DND-41 (cell line): ENCODE results near the gene IL36B.

Source experiments
- ATAC-seq: fragments of 200-7000 bp; cut with Tn5 transposase; 3 replicates; pipeline ENCODE4 v1.9.1; 2021; ENCODE audit warnings: low read depth; ENCODE audit not compliant: insufficient read depth
- DNase-seq: peaks from one replicate; pipeline ENCODE4 v3.0.0-alpha.2; 2020
- H2AFZ ChIP-seq: 2 replicates; pipeline ENCODE4 v1.6.0; 2012; ENCODE audit warnings: low read depth, low read length
- H3K27ac ChIP-seq: 2 replicates; pipeline ENCODE4 v1.5.1; 2012; ENCODE audit warnings: low read length, inconsistent platforms
- H3K27me3 ChIP-seq: fragments of 200-600 bp; sonication (generic); 2 replicates; pipeline ENCODE4 v1.6.0; 2012; ENCODE audit warnings: low read length, mild to moderate bottlenecking, inconsistent platforms; ENCODE audit not compliant: insufficient read depth, poor library complexity
- H3K36me3 ChIP-seq: 2 replicates; pipeline ENCODE4 v1.5.1; 2012; ENCODE audit warnings: low read length, inconsistent platforms; ENCODE audit not compliant: insufficient read depth
- H3K4me1 ChIP-seq: 2 replicates; pipeline ENCODE4 v1.5.1; 2012; ENCODE audit warnings: mild to moderate bottlenecking, low read length; ENCODE audit not compliant: insufficient read depth
- H3K4me2 ChIP-seq: 2 replicates; pipeline ENCODE4 v1.6.0; 2012; ENCODE audit warnings: mild to moderate bottlenecking, moderate library complexity, low read length, inconsistent platforms; ENCODE audit not compliant: insufficient read depth
- H3K4me3 ChIP-seq, 2 experiments: fragments of 200-600 bp in 1 of 2; shearing (Covaris generic) in 1 of 2; 2 replicates each; pipeline ENCODE4 v1.5.1; 2012 to 2016; ENCODE audit warnings: inconsistent platforms in 2 of 2, low read length in 2 of 2, mild to moderate bottlenecking in 2 of 2, low read depth in 1 of 2, moderate library complexity in 1 of 2
- H3K79me2 ChIP-seq: 2 replicates; pipeline ENCODE4 v1.6.0; 2012; ENCODE audit warnings: low read length, inconsistent platforms; ENCODE audit not compliant: insufficient read depth
- H3K9ac ChIP-seq: 2 replicates; pipeline ENCODE4 v1.6.0; 2012; ENCODE audit warnings: low read depth, mild to moderate bottlenecking, inconsistent platforms, low read length, moderate library complexity
- H3K9me3 ChIP-seq: 2 replicates; pipeline ENCODE4 v1.5.1; 2012; ENCODE audit warnings: low read length, moderate library complexity, mild to moderate bottlenecking, inconsistent platforms; ENCODE audit not compliant: insufficient read depth, severe bottlenecking
- H4K20me1 ChIP-seq: 2 replicates; pipeline ENCODE4 v1.6.0; 2012; ENCODE audit warnings: low read length; ENCODE audit not compliant: insufficient read depth
- CTCF ChIP-seq: IDR thresholded peaks from 2 replicates; pipeline ENCODE4 v1.5.1; 2012; ENCODE audit warnings: borderline replicate concordance, low read length, moderate library complexity, mild to moderate bottlenecking; ENCODE audit not compliant: poor library complexity, severe bottlenecking; ENCODE audit errors: extremely low read depth
- EZH2 ChIP-seq: IDR thresholded peaks from 3 replicates; pipeline ENCODE4 v1.6.1; 2012; ENCODE audit warnings: borderline replicate concordance, low read depth, mild to moderate bottlenecking, moderate library complexity, low read length, inconsistent platforms; ENCODE audit not compliant: severe bottlenecking

IL36B gene

GRCh38 chr2:112980537-112980936 is 72.1 kb downstream of the IL36B start:
- no peak overlapping the region for H3K4me3 ChIP-seq
- no peak overlapping the region for H3K9ac ChIP-seq
- no peaks in the 10 kb centered on the region for H3K4me1 ChIP-seq
- no peak for TF ChIP-seq EZH2
- no peak for TF ChIP-seq CTCF
- H3K9me3 ChIP-seq: no peaks in the 10 kb centered on the region
- no peaks in the 10 kb centered on the region for H3K36me3 ChIP-seq
- no peak overlapping the region for H3K4me2 ChIP-seq
- no peaks in the 10 kb centered on the region for H4K20me1 ChIP-seq
- ATAC-seq (no peak), DNase-seq (no peak)
- H3K79me2 ChIP-seq: no peaks in the 10 kb centered on the region
- peaks cover 17% of the 10 kb centered on the region for H3K27me3 ChIP-seq
- H2AFZ ChIP-seq: no peak overlapping the region
- no peak overlapping the region for H3K27ac ChIP-seq

DNA sequence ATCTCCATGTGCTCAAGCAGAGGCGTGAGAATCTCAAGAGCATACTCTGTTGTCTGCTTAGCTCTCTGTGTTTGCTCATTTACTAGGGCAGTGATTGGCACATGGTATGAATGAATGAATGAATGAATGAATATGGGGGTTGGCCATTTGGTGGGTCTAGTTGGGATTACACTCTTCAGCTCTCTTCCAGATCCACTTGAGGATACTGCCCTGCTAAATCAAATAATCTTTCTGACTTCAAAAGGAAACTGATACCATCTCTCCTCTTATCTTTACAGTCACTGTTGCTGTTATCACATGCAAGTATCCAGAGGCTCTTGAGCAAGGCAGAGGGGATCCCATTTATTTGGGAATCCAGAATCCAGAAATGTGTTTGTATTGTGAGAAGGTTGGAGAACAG is 72.9 kb downstream of the IL36B start:
- Histone ChIP-seq H3K4me2 (no peak overlapping the region), H2AFZ (no peak overlapping the region), H3K4me1 (no peaks in the 10 kb centered on the region), H3K4me3 (no peak overlapping the region), H3K27me3 (peaks cover 20% of the 10 kb centered on the region), H3K27ac (no peak overlapping the region), H3K79me2 (no peaks in the 10 kb centered on the region), H3K9me3 (no peaks in the 10 kb centered on the region), H3K36me3 (no peaks in the 10 kb centered on the region), H3K9ac (no peak overlapping the region), H4K20me1 (no peaks in the 10 kb centered on the region)
- TF ChIP-seq CTCF: no peak
- no peak for TF ChIP-seq EZH2
- no peak for ATAC-seq
- no peak for DNase-seq

DNA sequence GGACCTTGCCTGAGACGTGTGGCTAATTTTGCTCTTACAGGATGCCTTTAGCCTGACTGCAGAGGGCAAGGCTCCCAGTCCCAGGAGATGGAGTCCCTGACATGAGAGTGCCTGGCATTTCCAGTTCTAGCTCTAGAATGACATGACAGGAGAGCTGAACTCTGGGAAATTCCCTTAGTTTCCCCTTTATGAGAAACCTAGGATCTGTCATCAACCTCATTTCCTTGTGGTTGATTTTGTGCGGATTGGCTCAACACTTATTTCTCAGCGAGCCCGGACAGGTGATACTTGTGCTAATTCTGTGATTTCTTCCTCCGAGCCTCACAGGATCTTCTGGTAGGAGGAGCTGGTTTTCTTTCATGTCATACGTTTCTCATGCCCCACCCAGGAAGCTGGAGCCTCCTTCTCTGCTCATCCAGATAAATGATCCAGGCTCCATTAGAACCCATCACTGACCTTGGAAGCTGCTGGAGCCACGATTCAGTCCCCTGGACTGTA is 75.1 kb downstream of the IL36B start, which contains the start of gene IL36G:
TSS of gene IL36G (plus strand) at position 448 of the 498 bp plus-strand sequence. CDS start 633 bp downstream, outside the sequence.
- no peak for TF ChIP-seq CTCF
- no peak for TF ChIP-seq EZH2
- no peak for DNase-seq
- Histone ChIP-seq H3K4me3 (no peak within 1 kb of the TSS), H4K20me1 (no peaks in the 10 kb centered on the region), H3K27me3 (peaks cover 15% of the 10 kb centered on the region), H2AFZ (no peak within 1 kb of the TSS), H3K27ac (no peak within 1 kb of the TSS), H3K36me3 (no peaks in the 10 kb centered on the region), H3K4me2 (no peak within 1 kb of the TSS), H3K79me2 (no peaks in the 10 kb centered on the region), H3K4me1 (no peaks in the 10 kb centered on the region), H3K9ac (no peak within 1 kb of the TSS), H3K9me3 (no peaks in the 10 kb centered on the region)
- ATAC-seq: no peak
